Muscle layer of duodenum (tissue), 2 donors: ENCODE data around the gene SDK1.

Source experiments
- H3K27ac ChIP-seq: one replicate; pipeline ENCODE4 v1.7.0; 2013; ENCODE audit warnings: mild to moderate bottlenecking, low read length
- H3K27me3 ChIP-seq: one replicate; pipeline ENCODE4 v1.7.0; 2013; ENCODE audit warnings: low read depth, mild to moderate bottlenecking, control low read depth, low read length
- H3K36me3 ChIP-seq, 2 donors: one replicate each; pipeline ENCODE4 v1.7.0; 2013; ENCODE audit warnings: low read length in 2 of 2, control low read depth in 1 of 2, mild to moderate bottlenecking in 1 of 2; ENCODE audit not compliant: insufficient read depth in 2 of 2, control insufficient read depth in 1 of 2
- H3K4me1 ChIP-seq, 2 donors: one replicate each; pipeline ENCODE4 v1.7.0; 2013; ENCODE audit warnings: low read length in 2 of 2, mild to moderate bottlenecking in 2 of 2, control low read depth in 1 of 2, moderate library complexity in 1 of 2; ENCODE audit not compliant: insufficient read depth in 2 of 2, control insufficient read depth in 1 of 2
- H3K4me3 ChIP-seq, 2 donors: one replicate each; pipeline ENCODE4 v1.7.0; 2013; ENCODE audit warnings: low read length in 2 of 2, low read depth in 1 of 2, mild to moderate bottlenecking in 1 of 2
- H3K9me3 ChIP-seq, 2 donors: one replicate each; pipeline ENCODE4 v1.7.0; 2013; ENCODE audit warnings: low read length in 2 of 2, control low read depth in 1 of 2, mild to moderate bottlenecking in 1 of 2; ENCODE audit not compliant: control insufficient read depth in 1 of 2
- donor health status: healthy.

Gene SDK1

GRCh38 chr7:3648276-3648675 lies 347.2 kb downstream of the SDK1 start:
- Histone ChIP-seq H3K4me1 (no peaks in the 10 kb centered on the region), H3K27ac (no peak overlapping the region), H3K36me3 (no peaks in the 10 kb centered on the region), H3K9me3 (no peaks in the 10 kb centered on the region), H3K27me3 (no peaks in the 10 kb centered on the region), H3K4me3 (no peak overlapping the region)

GRCh38 chr7:3649250-3649649 lies 348.2 kb downstream of the SDK1 start:
- no peaks in the 10 kb centered on the region for H3K4me1 ChIP-seq
- H3K27me3 ChIP-seq, result no peaks in the 10 kb centered on the region
- no peaks in the 10 kb centered on the region for H3K36me3 ChIP-seq
- no peak overlapping the region for H3K27ac ChIP-seq
- no peak overlapping the region for H3K4me3 ChIP-seq
- H3K9me3 ChIP-seq, result no peaks in the 10 kb centered on the region

GRCh38 chr7:3649678-3650440 lies 348.8 kb downstream of the SDK1 start:
- no peaks in the 10 kb centered on the region for H3K9me3 ChIP-seq
- H3K4me3 ChIP-seq, result no peak overlapping the region

GRCh38 chr7:3650844-3651243 lies 349.8 kb downstream of the SDK1 start:
- Histone ChIP-seq H3K4me1 (no peaks in the 10 kb centered on the region), H3K27ac (no peak overlapping the region), H3K9me3 (no peaks in the 10 kb centered on the region), H3K36me3 (no peaks in the 10 kb centered on the region), H3K4me3 (no peak overlapping the region), H3K27me3 (no peaks in the 10 kb centered on the region)

More at GRCh38 chr7:3649678-3650440, 348.8 kb downstream of the SDK1 start:
- H3K27ac ChIP-seq, result no peak overlapping the region
- H3K27me3 ChIP-seq, result no peaks in the 10 kb centered on the region
- no peaks in the 10 kb centered on the region for H3K36me3 ChIP-seq
- H3K4me1 ChIP-seq, result no peaks in the 10 kb centered on the region

GRCh38 chr7:3655635-3656034 lies 354.6 kb downstream of the SDK1 start:
- Histone ChIP-seq H3K27me3 (no peaks in the 10 kb centered on the region), H3K4me1 (no peaks in the 10 kb centered on the region)

GRCh38 chr7:3657206-3657605 lies 356.2 kb downstream of the SDK1 start:
- Histone ChIP-seq H3K27ac (no peak overlapping the region), H3K4me1 (no peaks in the 10 kb centered on the region), H3K36me3 (no peaks in the 10 kb centered on the region), H3K9me3 (no peaks in the 10 kb centered on the region), H3K27me3 (no peaks in the 10 kb centered on the region), H3K4me3 (no peak overlapping the region)

More at GRCh38 chr7:3655635-3656034, 354.6 kb downstream of the SDK1 start:
- H3K27ac ChIP-seq, result no peak overlapping the region
- no peaks in the 10 kb centered on the region for H3K9me3 ChIP-seq
- no peak overlapping the region for H3K4me3 ChIP-seq
- H3K36me3 ChIP-seq, result no peaks in the 10 kb centered on the region

- no peaks in the 10 kb centered on the region for H3K36me3 ChIP-seq
- H3K4me1 ChIP-seq, result no peaks in the 10 kb centered on the region
- no peaks in the 10 kb centered on the region for H3K9me3 ChIP-seq
- H3K27ac ChIP-seq, result no peak overlapping the region
- H3K27me3 ChIP-seq, result no peaks in the 10 kb centered on the region
- no peak overlapping the region for H3K4me3 ChIP-seq
Measured at GRCh38 chr7:3668743-3669142, 367.7 kb downstream of the SDK1 start.

GRCh38 chr7:3670898-3671297 lies 369.8 kb downstream of the SDK1 start:
- H3K4me1 ChIP-seq, result no peaks in the 10 kb centered on the region
- no peak overlapping the region for H3K27ac ChIP-seq
- no peaks in the 10 kb centered on the region for H3K27me3 ChIP-seq
- H3K4me3 ChIP-seq, result no peak overlapping the region
- H3K9me3 ChIP-seq, result no peaks in the 10 kb centered on the region
- no peaks in the 10 kb centered on the region for H3K36me3 ChIP-seq

GRCh38 chr7:3673524-3673923 lies 372.5 kb downstream of the SDK1 start:
- H3K27me3 ChIP-seq, result no peaks in the 10 kb centered on the region
- no peak overlapping the region for H3K27ac ChIP-seq
- no peaks in the 10 kb centered on the region for H3K36me3 ChIP-seq
- H3K4me3 ChIP-seq, result no peak overlapping the region
- H3K9me3 ChIP-seq, result no peaks in the 10 kb centered on the region
- no peaks in the 10 kb centered on the region for H3K4me1 ChIP-seq

GRCh38 chr7:3678314-3678810 lies 377.3 kb downstream of the SDK1 start:
- peaks cover 0 to 4% of the 10 kb centered on the region in 2 donors for H3K4me1 ChIP-seq
- no peaks in the 10 kb centered on the region for H3K27me3 ChIP-seq
- no peak overlapping the region for H3K4me3 ChIP-seq
- no peaks in the 10 kb centered on the region for H3K9me3 ChIP-seq
- no peaks in the 10 kb centered on the region for H3K36me3 ChIP-seq
- H3K27ac ChIP-seq, result no peak overlapping the region

GRCh38 chr7:3682028-3682710 lies 381.1 kb downstream of the SDK1 start:
- Histone ChIP-seq H3K36me3 (no peaks in the 10 kb centered on the region), H3K4me1 (peaks cover 0 to 4% of the 10 kb centered on the region in 2 donors), H3K9me3 (no peaks in the 10 kb centered on the region), H3K27ac (no peak overlapping the region), H3K4me3 (no peak overlapping the region), H3K27me3 (no peaks in the 10 kb centered on the region)
